Astrocyte (in vitro differentiated cells and primary cell): Measurements from ENCODE around the gene CRAT. TPM values are rescaled to one million over a fixed set of nuclear protein-coding genes. Genes with fewer than 3 reads are reported as not detected.

Experiments used
- DNase-seq: peaks from one replicate; pipeline ENCODE4 v3.0.0-alpha.2; 2010; ENCODE audit warnings: low read depth
- FAIRE-seq: peaks from 2 replicates; lab custom pipeline; 2011; peaks lifted over from hg19 to GRCh38; lab: Jason Lieb, UNC
- H2AFZ ChIP-seq: 2 replicates; pipeline ENCODE4 v1.6.0; 2012; ENCODE audit warnings: low read depth, low read length, inconsistent platforms
- H3K27ac ChIP-seq: 2 replicates; pipeline ENCODE4 v1.5.1; 2011; ENCODE audit warnings: low read depth, low read length, inconsistent platforms
- H3K27me3 ChIP-seq: 2 replicates; pipeline ENCODE4 v1.6.0; 2011; ENCODE audit warnings: low read length, inconsistent platforms; ENCODE audit not compliant: insufficient read depth
- H3K36me3 ChIP-seq: 2 replicates; pipeline ENCODE4 v1.5.1; 2011; ENCODE audit warnings: low read length, inconsistent platforms; ENCODE audit not compliant: insufficient read depth
- H3K4me1 ChIP-seq: 2 replicates; pipeline ENCODE4 v1.5.1; 2011; ENCODE audit warnings: low read length, inconsistent platforms; ENCODE audit not compliant: insufficient read depth
- H3K4me2 ChIP-seq: 2 replicates; pipeline ENCODE4 v1.6.0; 2012; ENCODE audit warnings: low read length, inconsistent platforms
- H3K4me3 ChIP-seq: 2 replicates; pipeline ENCODE4 v1.5.1; 2011; ENCODE audit warnings: low read depth, mild to moderate bottlenecking, low read length, inconsistent platforms; ENCODE audit not compliant: insufficient read depth
- H3K79me2 ChIP-seq: 2 replicates; pipeline ENCODE4 v1.6.0; 2012; ENCODE audit warnings: mild to moderate bottlenecking, low read length, inconsistent platforms; ENCODE audit not compliant: insufficient read depth
- H3K9ac ChIP-seq: 2 replicates; pipeline ENCODE4 v1.6.0; 2012; ENCODE audit warnings: mild to moderate bottlenecking, low read length, inconsistent platforms
- H3K9me3 ChIP-seq: 2 replicates; pipeline ENCODE4 v1.5.1; 2012; ENCODE audit warnings: low read depth, mild to moderate bottlenecking, low read length, inconsistent platforms; ENCODE audit not compliant: insufficient read depth
- H4K20me1 ChIP-seq: 2 replicates; pipeline ENCODE4 v1.6.0; 2012; ENCODE audit warnings: low read length, inconsistent platforms; ENCODE audit not compliant: insufficient read depth
- H3K27ac Mint-ChIP-seq: one replicate; pipeline ENCODE4 v1.8.0; 2021; ENCODE audit warnings: mild to moderate bottlenecking, mixed read lengths; ENCODE audit not compliant: unreplicated experiment
- H3K27me3 Mint-ChIP-seq: one replicate; pipeline ENCODE4 v1.8.0; 2021; ENCODE audit warnings: low read depth, mixed read lengths; ENCODE audit not compliant: unreplicated experiment
- H3K36me3 Mint-ChIP-seq: one replicate; pipeline ENCODE4 v1.8.0; 2021; ENCODE audit warnings: low read depth, mixed read lengths; ENCODE audit not compliant: unreplicated experiment
- H3K4me1 Mint-ChIP-seq: one replicate; pipeline ENCODE4 v1.8.0; 2021; ENCODE audit warnings: low read depth, mixed read lengths; ENCODE audit not compliant: unreplicated experiment
- H3K4me3 Mint-ChIP-seq: one replicate; pipeline ENCODE4 v1.8.0; 2021; ENCODE audit warnings: mild to moderate bottlenecking, moderate library complexity, mixed read lengths; ENCODE audit not compliant: unreplicated experiment
- H3K9me3 Mint-ChIP-seq: one replicate; pipeline ENCODE4 v1.8.0; 2021; ENCODE audit warnings: mild to moderate bottlenecking, mixed read lengths; ENCODE audit not compliant: unreplicated experiment
- EZH2 ChIP-seq: IDR thresholded peaks from 2 replicates; pipeline ENCODE4 v1.6.1; 2012; ENCODE audit warnings: mild to moderate bottlenecking, low read length, inconsistent platforms; ENCODE audit not compliant: insufficient read depth
- total RNA-seq: library from RNA; stranded (reverse); gene quantifications from 2 replicates; pipeline ENCODE4 v1.2.1, GENCODE V29; 2021
- TF ChIP-seq, protein P1 (sequence below): IDR thresholded peaks from 2 replicates; pipeline ENCODE4 v1.5.1; 2011; ENCODE audit warnings: low read depth, mild to moderate bottlenecking, inconsistent platforms, low read length, moderate library complexity; ENCODE audit not compliant: insufficient read depth

The CRAT gene
- total RNA-seq, 1 donor from 2014 or later, result 21.2 TPM

GRCh38 chr9:129146441-129146941, 35.9 kb upstream of the CRAT start:
- Histone ChIP-seq H2AFZ (no peak overlapping the region), H3K9ac (peak overlapping the region; percentile 74), H3K9me3 (no peaks in the 10 kb centered on the region), H3K27me3 (no peaks in the 10 kb centered on the region), H3K79me2 (peaks cover 32% of the 10 kb centered on the region), H3K4me3 (no peak overlapping the region), H3K4me2 (peak overlapping the region; percentile 56), H3K4me1 (peaks cover 49% of the 10 kb centered on the region), H3K36me3 (peaks cover 6% of the 10 kb centered on the region), H3K27ac (peak overlapping the region; percentile 90), H4K20me1 (no peaks in the 10 kb centered on the region)
- Mint-ChIP-seq H3K36me3 (peaks cover 12% of the 10 kb centered on the region), H3K27me3 (no peaks in the 10 kb centered on the region), H3K4me1 (peaks cover 50% of the 10 kb centered on the region), H3K4me3 (peak overlapping the region; percentile 54), H3K27ac (peak overlapping the region; percentile 96), H3K9me3 (no peaks in the 10 kb centered on the region)
- DNase-seq (no peak), FAIRE-seq (no peak)
- no peak for TF ChIP-seq EZH2
- TF ChIP-seq, protein P1, sequence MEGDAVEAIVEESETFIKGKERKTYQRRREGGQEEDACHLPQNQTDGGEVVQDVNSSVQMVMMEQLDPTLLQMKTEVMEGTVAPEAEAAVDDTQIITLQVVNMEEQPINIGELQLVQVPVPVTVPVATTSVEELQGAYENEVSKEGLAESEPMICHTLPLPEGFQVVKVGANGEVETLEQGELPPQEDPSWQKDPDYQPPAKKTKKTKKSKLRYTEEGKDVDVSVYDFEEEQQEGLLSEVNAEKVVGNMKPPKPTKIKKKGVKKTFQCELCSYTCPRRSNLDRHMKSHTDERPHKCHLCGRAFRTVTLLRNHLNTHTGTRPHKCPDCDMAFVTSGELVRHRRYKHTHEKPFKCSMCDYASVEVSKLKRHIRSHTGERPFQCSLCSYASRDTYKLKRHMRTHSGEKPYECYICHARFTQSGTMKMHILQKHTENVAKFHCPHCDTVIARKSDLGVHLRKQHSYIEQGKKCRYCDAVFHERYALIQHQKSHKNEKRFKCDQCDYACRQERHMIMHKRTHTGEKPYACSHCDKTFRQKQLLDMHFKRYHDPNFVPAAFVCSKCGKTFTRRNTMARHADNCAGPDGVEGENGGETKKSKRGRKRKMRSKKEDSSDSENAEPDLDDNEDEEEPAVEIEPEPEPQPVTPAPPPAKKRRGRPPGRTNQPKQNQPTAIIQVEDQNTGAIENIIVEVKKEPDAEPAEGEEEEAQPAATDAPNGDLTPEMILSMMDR, result no peak

DNA sequence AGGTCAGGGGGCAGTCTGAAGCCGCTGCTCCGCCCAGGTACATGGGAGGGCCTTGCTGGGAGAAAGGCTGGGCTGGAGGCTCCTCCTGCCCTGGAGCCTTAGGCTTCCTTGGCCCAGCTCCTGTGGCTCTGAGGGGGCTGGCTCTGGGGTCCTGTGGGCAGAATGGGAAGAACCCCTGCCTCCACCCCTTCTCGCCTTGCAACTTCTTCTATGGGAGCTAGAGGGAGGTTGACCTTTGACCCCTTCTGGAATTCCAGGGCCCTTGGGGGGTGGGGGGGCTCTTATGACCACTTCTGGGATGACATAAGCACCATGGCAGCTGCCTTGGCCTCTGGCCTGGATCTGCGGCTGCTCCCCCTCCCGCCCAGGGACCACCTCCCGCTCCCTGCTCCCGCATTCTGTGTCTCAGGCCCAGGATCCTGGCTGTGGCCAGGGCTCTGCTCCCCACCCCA, 35.3 kb upstream of the CRAT start:
- FAIRE-seq, result peak; percentile 34
- Mint-ChIP-seq H3K9me3 (no peaks in the 10 kb centered on the region), H3K4me3 (peak overlapping the region; percentile 50)

GRCh38 chr9:129145316-129145715, 34.7 kb upstream of the CRAT start:
- Histone ChIP-seq H4K20me1 (no peaks in the 10 kb centered on the region), H3K79me2 (peaks cover 32% of the 10 kb centered on the region), H3K27ac (peak overlapping the region; percentile 90), H3K36me3 (peaks cover 6% of the 10 kb centered on the region), H2AFZ (no peak overlapping the region), H3K4me1 (peaks cover 61% of the 10 kb centered on the region), H3K9ac (peak overlapping the region; percentile 74), H3K4me2 (peak overlapping the region; percentile 56), H3K9me3 (no peaks in the 10 kb centered on the region), H3K27me3 (no peaks in the 10 kb centered on the region), H3K4me3 (no peak overlapping the region)
- Mint-ChIP-seq H3K4me3 (no peak overlapping the region), H3K27ac (peak overlapping the region; percentile 96), H3K4me1 (peaks cover 54% of the 10 kb centered on the region), H3K36me3 (peaks cover 7% of the 10 kb centered on the region), H3K9me3 (no peaks in the 10 kb centered on the region), H3K27me3 (no peaks in the 10 kb centered on the region)
- DNase-seq (no peak), FAIRE-seq (no peak)
- TF ChIP-seq, protein P1, result no peak
- TF ChIP-seq EZH2, result no peak

More for the DNA sequence above, 35.3 kb upstream of the CRAT start:
- Histone ChIP-seq H3K36me3 (peaks cover 6% of the 10 kb centered on the region), H3K4me1 (peaks cover 56% of the 10 kb centered on the region), H3K27ac (peak overlapping the region; percentile 90), H2AFZ (no peak overlapping the region), H4K20me1 (no peaks in the 10 kb centered on the region), H3K79me2 (peaks cover 32% of the 10 kb centered on the region), H3K9ac (peak overlapping the region; percentile 74), H3K27me3 (no peaks in the 10 kb centered on the region), H3K4me2 (peak overlapping the region; percentile 56), H3K4me3 (no peak overlapping the region), H3K9me3 (no peaks in the 10 kb centered on the region)
- Mint-ChIP-seq H3K27ac (peak overlapping the region; percentile 96), H3K27me3 (no peaks in the 10 kb centered on the region), H3K36me3 (peaks cover 7% of the 10 kb centered on the region), H3K4me1 (peaks cover 52% of the 10 kb centered on the region)
- DNase-seq, result peak; percentile 95
- TF ChIP-seq EZH2, result no peak
- TF ChIP-seq, protein P1, result no peak
